GM19455 (cell line): Measurements from ENCODE around the gene RAD18.

Experiments used
- ATAC-seq: cut with Tn5 transposase; IDR thresholded peaks from one replicate; pipeline ENCODE4 v1.9.1; 2021; ENCODE audit not compliant: unreplicated experiment

The RAD18 gene

DNA sequence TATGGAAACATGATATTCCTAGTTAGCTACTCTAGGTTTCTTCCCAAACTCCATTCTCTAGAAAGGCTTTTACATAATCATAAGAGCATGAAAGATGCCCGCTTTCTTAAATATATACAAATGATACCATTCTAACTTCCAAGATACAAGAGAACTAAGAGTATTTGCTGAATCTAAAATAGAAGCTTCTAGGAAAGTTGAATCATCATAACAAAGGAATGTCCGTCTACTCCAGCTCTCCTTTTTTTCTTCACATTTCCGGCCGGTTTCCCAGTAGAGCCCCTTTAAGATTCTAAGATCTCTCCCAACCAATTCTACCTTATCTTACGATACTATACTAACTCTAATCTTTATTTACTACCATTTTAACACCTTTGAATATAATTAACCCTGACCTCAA lies 60.1 kb downstream of the RAD18 start:
- no peak for ATAC-seq

DNA sequence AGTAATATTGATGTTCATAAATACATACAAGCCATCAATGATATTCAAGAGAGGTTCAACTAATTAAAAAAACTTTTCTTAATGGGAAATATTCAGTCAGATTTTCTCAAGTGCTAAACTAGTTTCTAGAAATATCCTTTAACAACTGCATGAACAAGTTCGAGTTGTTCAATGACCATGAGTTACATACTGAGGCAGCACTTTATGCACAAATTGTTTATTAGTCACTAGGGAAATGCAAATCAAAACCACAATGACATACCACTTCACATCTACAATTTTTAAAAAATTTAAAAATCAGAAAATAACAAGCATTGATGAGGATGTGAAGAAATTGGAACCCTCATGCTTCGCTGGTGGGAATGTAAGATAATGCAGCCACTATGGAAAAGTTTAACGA lies 62.4 kb downstream of the RAD18 start:
- ATAC-seq, result no peak

DNA sequence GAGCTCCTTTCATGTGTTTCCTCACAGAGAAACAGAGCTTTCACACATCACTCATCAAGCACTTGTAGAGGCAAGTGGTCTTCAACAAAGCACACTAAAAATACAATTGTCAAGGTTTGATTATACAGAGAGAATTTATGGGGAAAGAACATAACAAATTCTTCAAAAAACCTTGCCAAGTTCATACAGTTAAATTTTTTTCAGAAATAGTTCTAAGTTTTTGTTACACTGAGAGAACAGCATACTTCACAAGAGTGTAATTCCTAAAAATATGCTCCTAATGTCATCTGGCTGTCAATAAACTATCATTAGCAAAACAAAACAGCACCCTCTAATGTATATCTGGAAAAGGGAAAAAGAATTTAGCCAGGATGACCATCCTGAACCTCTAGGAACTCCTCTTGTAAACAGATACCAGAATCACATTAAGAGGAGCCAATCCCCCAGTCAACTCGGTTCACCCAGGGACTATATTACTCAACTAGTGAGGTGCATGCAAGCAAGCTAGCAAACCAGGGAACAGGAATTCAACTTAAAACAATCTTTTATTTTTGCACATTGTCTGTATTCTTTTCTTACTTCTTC lies 63.3 kb downstream of the RAD18 start:
- ATAC-seq, result no peak

DNA sequence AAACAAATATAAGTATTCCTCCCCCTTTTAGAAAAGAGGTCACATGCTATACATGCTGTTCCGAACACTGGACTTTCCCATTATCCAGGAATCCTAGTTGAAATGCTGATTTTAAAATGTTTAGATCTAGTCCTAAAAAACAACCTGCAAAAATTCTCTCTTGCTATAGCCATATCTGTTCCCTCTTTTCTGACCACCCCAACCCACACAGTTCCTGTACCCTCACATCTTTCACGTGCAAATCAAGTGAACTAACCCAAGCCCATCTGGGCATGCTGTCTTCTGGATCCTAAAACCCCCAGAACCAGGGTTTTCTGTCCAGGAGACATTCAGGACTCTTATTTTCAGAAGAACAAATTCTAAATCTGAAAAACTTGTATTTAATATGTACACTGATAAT lies 67.4 kb downstream of the RAD18 start:
- ATAC-seq, result no peak

DNA sequence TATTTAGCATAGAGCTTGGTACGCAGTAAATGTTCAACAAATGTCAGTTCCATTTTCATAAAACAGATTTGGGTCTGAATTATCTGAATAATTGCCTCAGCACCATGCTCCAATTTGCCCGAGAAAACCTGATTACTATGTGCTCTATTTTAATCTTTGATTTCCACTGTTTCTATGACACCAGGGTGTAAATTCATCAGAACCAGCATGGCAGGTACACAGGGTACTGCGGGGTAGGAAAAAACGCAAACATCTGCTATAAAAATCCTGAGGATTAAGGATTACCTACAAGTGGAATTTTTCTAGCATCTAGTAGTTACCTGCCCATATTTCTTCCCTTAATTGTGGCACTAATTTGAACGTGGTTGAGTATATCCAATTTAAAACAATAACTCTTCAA lies 70.3 kb downstream of the RAD18 start:
- no peak for ATAC-seq

DNA sequence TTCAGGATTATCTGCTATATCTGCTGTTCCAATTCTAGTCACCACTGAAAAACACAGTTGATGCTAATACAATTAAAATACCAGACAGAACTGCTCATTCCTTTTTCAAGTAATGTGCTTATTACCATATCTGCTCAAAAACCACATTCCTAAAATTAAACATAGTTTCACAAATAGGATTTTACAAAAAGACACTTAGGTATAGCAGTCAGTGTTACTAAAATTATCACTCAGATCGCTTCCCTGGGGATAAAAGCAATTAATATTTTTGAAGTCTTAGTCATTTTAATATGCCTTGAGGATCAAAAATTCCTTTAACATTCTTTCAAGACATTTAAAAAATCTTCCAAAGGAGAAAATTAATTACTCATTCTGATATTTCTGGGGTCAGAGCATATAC lies 71.5 kb downstream of the RAD18 start:
- ATAC-seq, result no peak

DNA sequence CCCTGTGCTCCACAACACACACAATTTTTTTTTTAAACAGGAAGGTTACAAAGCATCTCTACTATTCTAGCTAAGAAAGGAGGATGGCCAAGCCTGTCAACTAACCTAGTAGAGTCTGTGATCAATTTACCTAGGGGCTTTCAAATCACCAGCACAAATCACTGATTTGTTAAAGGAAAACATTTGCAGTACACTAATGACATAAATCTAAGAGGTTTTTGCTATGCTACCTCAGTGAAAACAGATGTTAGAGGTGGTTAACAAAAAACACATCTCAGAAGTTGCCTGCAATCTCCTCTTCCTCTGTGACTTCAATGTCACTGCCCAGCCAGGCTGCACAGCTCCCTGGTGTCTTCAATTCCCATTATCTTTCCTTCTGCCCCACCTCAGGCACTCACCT lies 72.0 kb downstream of the RAD18 start:
- no peak for ATAC-seq

DNA sequence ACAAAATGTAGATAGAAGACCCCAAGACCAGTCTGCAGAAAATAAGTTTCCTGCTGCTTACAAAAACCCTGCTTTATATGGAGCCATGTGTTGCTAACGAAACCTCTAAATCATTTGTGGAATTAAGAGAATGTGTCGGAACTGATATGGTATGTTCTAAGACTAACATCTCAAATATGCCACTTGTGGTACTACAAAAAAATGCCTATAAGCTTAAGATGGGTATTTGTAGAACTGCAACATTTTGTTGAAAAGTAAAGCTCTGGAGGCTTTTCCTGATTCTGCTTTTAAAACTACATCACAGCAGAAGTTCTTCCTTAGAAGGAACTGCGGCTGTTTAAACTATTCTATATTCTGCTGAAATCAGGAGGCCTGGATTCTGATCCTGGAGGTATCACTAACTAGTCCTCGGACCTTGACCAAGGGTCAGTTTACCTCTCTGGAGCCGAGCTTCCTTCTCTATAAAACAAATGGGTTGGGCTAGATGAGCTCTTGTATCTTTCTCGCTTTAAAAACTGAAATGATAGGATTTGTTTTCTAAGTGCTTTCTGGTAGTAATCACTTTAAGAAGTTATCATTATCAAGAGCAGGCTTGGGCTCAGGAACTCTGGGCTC lies 74.9 kb downstream of the RAD18 start:
- ATAC-seq, result no peak

DNA sequence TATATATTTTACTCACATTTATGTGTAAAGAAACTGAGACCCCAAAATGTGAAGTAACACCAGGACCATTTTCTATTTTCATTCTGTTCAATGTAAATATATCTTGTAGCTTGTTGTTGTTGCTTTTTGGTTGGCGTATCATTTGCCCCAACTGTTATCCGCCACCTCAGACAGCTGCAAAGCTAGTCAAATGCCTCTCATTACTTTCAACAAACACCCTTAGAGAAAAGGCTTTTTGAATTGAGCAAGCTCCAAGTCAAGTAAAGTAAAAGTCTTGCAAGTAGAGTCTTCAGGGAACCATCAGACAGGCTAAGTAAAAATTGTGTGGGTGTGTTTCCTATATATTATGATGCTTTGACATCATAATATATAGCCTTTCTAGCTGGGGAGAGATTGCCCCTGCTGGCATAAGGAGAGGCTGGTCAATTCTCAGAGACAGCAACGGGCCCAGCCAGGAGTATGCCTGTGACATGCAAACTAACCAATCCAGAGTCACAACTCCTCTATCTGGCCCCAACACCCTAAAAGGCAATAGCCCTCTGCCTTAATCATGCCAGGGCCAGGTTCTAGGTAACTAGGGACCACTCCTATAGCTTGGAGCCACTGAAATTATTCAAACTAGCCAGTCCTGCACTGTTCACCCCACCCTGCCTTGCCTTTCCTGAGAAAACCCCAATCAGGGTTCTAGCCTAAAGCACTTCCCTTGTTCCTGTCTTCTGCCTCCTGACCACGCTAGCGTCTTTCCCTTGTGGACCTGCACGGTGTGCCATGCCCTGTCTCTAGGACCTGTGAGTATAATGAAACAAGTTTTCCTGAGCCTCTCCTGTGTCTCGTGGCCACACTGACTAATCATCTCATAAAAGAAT lies 75.6 kb downstream of the RAD18 start:
- no peak for ATAC-seq

DNA sequence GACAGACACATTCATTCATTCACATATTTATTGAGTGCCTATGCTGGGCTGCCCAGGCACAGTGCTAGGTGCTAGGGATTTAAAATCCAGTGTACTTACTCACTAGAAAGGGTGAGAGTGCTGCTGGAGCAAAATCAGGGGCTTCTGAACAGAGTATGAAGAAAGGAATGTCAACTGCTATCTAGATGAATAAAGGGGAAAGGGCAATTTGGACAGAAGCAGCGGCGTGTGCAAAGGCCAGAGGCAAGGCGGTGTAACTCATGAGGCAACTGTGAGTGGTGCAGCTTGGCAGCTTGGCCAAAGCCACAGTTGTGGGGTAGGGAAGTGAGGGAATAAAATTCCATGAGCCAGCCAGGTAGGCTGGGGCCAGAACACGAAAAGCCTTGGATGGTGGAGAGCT lies 76.7 kb downstream of the RAD18 start:
- ATAC-seq, result no peak

DNA sequence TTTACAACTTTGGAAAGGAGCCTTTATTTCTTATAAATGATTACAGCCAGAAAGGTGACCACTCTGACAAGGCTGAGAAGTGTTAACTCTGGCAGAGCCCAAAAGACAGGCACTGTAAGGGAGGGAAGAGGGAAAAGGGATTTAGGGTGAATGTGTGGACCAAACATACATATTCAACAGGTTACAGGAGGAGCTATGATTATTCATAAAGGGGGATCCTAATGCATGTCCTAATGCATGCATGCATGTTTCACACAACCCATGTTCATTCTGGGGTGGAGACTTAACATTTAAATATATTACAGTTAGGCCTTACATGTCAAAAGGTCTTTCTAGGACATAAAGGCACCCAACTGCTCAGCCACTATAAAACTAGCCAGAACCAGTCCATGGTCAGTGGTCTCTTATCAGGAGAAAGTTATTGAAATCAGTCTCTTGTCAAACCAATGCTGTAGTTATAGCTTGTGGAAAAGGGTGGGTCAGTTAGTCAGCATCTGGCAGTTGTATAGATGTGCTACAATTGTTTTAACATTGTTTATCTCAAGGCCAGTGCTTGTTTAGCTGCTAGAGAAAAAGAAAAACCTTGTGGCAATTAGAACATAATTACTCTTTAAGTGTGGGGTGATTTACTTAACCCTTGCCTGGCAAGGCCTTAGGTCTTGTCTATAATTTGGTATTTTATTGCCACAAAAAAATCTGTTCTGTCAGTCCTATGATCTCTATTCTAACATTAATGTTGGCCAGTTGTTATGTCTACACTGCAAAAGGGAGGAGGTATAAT lies 77.5 kb downstream of the RAD18 start:
- ATAC-seq, result no peak

DNA sequence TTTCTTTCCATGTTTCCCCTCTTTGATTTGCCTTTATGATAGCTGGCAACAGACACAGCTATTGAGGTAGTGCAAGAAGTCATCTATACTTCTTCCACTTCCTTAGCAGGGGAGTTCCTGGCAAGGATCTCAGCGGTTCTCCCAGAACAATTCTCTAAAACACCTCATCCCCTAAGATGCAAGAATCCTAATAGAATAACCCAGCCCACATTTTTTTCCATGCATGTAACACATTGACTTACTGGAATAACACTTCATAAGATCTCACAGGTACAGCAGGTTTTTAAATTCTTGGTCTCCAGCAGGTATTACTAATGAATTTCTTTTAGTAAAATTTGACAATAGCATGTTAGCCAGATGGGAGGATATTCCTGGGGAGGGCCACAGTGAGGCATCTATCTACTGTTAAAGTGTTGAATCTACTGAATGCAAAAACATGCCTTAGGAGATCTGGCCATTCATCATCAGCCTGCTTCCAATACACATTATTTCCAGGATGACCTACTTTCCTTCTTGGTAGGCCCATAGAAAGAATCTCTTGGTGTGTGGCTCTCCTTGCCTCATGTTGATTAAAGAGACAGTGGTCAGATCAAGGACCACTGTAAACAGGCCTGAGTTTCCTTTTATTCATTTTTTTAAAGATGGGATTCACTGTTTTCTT lies 78.5 kb downstream of the RAD18 start:
- ATAC-seq, result no peak

DNA sequence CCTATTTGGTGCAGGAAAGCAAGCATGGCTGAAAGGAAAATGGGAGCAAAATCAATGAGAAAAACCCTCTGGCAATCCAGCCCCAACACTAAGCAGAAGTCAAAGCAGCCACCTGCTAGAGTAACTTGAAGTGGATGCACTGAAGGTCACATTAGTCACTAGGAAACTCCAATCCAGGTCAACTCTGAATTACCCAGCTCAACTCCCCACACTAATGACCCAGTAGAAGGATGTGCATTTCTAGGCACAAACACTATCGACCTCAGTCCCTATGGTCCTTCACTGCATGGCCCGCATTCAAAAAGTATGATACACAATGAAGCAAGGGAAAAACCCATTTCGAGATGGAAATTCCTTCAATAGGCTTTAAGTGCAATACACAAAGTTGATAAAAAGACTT lies 80.6 kb downstream of the RAD18 start:
- no peak for ATAC-seq

DNA sequence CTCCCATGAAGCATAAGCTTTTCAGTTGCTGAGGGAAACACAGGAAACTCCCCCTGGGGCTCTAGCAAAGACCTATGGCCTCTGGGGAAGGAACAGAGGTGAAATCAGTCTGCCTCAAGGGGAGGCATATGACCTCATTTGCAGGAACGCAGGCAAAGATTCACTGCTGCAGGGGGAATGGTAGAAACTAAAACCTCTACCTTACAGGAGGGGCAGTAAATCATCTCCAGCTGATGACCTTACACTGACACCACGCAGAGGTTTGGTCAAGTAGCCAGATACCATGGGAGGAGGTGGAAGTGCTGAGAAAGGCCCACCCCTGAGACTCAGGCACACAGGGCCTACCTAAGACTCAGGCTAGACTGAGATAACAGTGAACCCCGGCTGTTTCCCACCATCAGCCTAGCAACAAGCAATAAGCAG lies 81.1 kb downstream of the RAD18 start:
- ATAC-seq, result no peak

DNA sequence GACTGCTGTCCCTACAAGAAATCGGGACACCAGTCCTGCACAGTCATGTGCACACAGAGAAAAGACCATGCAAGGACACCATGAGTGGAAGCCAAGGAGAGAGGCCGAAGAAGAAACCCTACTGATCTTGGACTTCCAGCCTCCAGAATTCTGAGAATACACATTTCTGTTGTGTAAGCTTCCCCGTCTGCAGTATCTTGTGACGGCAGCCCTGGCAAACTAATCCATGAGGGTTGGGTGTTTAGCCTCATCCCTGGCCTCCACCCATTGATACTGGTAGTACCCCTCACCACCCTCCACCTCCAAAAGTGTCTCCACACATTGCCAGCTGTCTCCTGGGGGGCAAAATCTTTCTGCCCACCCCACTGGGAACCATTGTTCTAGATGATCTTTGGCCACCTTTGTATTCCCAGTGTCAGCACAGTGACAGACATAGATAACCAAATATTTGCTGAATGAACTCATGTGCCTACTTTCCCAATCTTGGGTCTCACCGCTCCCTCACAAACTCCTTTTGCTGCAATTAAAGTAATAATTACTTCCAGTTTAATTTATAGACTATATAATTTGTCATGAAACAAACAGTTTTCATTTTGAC lies 83.8 kb downstream of the RAD18 start:
- no peak for ATAC-seq

DNA sequence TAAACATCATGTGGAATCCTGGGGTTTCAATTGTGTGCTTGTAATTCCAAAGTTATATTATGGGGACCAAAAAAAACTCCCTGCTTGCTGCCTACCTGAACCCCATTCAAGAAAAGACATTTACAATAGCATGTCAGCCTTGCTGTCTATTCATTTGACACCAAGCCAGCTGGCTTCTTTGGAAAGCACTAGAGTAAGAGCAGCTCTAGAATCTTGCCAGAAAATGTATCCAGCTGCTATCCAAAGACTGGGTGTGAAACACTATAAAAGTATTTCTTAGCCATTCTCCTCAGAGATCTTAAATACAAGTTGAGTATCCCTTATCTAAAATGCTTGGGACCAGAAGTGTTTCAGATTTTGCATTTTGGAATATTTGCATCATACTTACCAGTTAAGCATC lies 87.4 kb downstream of the RAD18 start:
- ATAC-seq, result no peak

DNA sequence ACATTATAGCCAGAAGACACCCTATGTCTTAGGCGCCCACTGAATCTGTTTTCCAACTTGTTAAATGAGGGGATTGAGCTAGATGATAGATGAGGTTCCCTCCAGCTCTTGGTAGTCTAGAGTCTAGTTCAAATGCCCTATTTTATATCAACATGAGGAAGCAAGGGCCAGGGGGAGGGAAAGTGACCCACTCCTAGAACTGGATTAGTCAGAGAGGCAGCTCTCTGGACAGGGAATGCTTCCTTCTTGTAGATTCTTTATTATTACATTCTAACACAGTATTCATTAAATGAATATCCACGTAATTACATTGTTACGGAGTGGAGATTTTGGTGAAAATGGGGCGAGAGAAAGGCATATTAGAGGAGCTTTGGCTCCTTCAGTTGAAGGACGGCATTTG lies 89.5 kb downstream of the RAD18 start:
- ATAC-seq, result no peak

DNA sequence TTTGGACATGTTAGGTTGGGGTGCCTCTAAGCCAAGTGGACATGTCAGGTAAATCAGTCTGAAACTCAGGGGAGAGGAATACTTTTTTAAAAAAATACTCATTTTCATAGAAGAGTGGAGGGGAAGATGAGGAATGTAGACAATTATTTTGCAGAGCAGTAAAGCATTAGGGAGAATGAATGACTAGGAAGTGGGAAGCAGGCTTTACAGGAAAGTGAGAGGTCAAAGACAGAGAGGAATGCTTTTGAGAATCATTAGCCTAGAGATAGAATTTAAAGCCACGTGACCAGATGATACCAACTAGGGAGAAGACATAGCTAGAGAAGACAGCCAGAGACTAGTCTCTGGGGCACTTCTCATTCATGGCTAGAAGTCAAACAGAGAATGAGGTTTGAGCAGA lies 91.0 kb downstream of the RAD18 start:
- ATAC-seq, result no peak

DNA sequence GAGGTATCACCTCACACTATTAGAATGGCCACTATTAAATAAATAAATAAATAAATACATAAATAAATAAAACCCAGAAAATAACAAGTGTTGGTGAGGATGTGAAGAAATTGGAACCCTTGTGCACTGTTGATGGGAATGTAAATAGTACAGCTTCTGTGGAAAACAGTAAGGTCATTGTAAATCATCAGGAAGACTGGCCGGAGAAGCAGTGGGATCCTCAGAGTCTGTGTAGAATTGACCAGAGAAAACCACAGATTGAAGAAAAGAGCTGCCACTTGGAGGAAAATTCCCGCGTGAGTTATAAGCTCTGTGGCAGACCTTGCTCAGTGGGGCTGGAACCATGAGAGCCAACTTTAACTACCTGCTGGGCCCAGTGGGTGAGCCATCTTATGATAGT lies 92.0 kb downstream of the RAD18 start:
- ATAC-seq, result no peak

DNA sequence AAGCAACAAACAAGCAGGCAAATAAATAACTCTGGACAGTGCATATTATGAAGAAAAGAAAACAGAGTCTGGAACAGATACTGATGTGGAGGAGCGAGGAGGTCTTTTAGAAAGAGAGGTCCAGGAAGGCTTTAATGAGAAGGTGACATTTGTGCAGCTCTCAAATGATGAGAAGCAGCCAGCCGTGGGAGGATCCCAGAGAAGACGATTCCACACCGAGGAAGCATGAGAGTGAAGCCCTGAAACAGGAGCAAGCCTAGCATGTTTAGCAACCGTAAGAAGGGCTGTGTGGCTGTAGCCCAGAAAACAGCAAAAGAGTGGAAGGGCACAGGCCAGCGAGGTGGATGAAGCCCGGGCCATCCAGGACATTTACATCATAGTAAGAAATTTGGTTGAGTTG lies 93.1 kb downstream of the RAD18 start:
- no peak for ATAC-seq

DNA sequence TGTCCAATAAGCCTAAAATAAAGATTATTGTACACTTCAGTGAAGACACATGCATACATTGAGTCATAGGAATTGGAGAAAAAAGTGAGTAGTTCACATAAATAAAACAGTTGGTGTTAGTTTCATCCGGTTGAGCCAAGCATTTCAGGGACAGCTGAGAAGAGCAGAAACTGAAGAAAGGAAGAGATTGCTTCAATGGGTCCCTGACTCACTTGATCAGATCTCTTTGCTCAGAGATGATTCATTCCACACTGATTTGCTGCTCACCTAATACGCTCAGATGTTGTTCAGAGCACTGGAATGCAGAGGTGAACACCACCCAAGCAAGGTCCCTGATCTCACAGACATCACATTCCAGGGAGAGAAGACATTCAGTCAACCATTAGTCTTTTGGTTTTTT lies 93.7 kb downstream of the RAD18 start:
- ATAC-seq, result no peak
